Measurements from ENCODE around the gene EIF4B. TPM values are rescaled to one million over a fixed set of nuclear protein-coding genes. Genes with fewer than 3 reads are reported as not detected.

Gene EIF4B
- total and polyA plus RNA-seq, 2 donors (not counting 1 experiment from before 2014, with no cell fraction given) = 252 to 674 TPM

- H3K27ac Mint-ChIP-seq = no peak overlapping the region
- intact Hi-C loops (cut with micrococcal nuclease) = no loop called here
- POLR2A ChIA-PET = no interaction called here
These were observed 36.3 kb upstream of the EIF4B start for GRCh38 chr12:52969828-52970569.

More at GRCh38 chr12:52969828-52970569, 36.3 kb upstream of the EIF4B start:
- no peak overlapping the region for H3K27ac ChIP-seq (ENCODE audit: low read length in 2 of 2)
- no peak overlapping the region for H3K9ac ChIP-seq (ENCODE audit: low read length)
- no peaks in the 10 kb centered on the region for H3K36me3 ChIP-seq (replicated peaks in 1 of 2; ENCODE audit: control extremely low read depth in 1 of 2, control insufficient read depth in 1 of 2, extremely low read depth in 1 of 2, insufficient read depth in 2 of 2, low read length in 1 of 2)
- DNase-seq (no peak), ATAC-seq (ENCODE audit: low read depth) (no peak)
- H3K9me3 ChIP-seq (ENCODE audit: control extremely low read depth in 1 of 3, control insufficient read depth in 2 of 3, insufficient read depth in 1 of 3, low read length in 2 of 3) = no peaks in the 10 kb centered on the region
- no peaks in the 10 kb centered on the region for H3K79me2 ChIP-seq (ENCODE audit: control insufficient read depth, insufficient read depth, low read length)
- CTCF ChIA-PET = interaction anchor here (0.8 to 2.2 kb wide), 5 partner anchors 8 to 85 kb away, joined by 3 to 15 read pairs (median 3); no protein-coding TSS in a partner anchor
- Mint-ChIP-seq H3K9me3 (ENCODE audit: insufficient read depth) (no peaks in the 10 kb centered on the region), H3K27me3 (peaks cover 28% of the 10 kb centered on the region), H3K4me1 (no peaks in the 10 kb centered on the region), H3K4me3 (no peak overlapping the region)
- no peaks in the 10 kb centered on the region for H4K20me1 ChIP-seq (ENCODE audit: control insufficient read depth, insufficient read depth, low read length, poor library complexity, severe bottlenecking)
- no peak overlapping the region for H2AFZ ChIP-seq (ENCODE audit: insufficient read depth, low read depth, low read length, poor library complexity, severe bottlenecking)
- WGBS (ENCODE audit: insufficient coverage) = 78% methylated on average over 6 of the region's 7 CpGs
- no peak overlapping the region for H3K4me3 ChIP-seq (ENCODE audit: control extremely low read depth in 1 of 5, extremely low read depth in 1 of 5, insufficient read depth in 1 of 5, low read depth in 2 of 5, low read length in 4 of 5)
- H3K4me2 ChIP-seq (replicated peaks; ENCODE audit: low read depth, low read length, poor library complexity, severe bottlenecking) = no peak overlapping the region
- H3K4me1 ChIP-seq (ENCODE audit: control insufficient read depth in 2 of 2, insufficient read depth in 2 of 2, low read length in 2 of 2) = no peaks in the 10 kb centered on the region
- no peak for TF ChIP-seq EZH2 (IDR thresholded peaks at IDR 0.05; ENCODE audit: borderline replicate concordance, insufficient read depth, low read depth, low read length, poor library complexity, severe bottlenecking)
- TF ChIP-seq CTCF (IDR thresholded peaks at IDR 0.05) = no peak
- peaks cover 0 to 12% (median 1%) of the 10 kb centered on the region in 4 experiments for H3K27me3 ChIP-seq (replicated peaks in 1 of 4; ENCODE audit: control extremely low read depth in 1 of 4, control insufficient read depth in 3 of 4, insufficient read depth in 4 of 4, low read length in 3 of 4)
